Lower lobe of right lung (tissue), 2 donors: ENCODE results near the gene SOX9. TPM values are rescaled to one million over a fixed set of nuclear protein-coding genes. Genes with fewer than 3 reads are reported as not detected.

Experiments used
- ATAC-seq, 2 donors: fragments of 200-7000 bp; cut with Tn5 transposase; one replicate each; pipeline ENCODE4 v1.9.1; 2020 to 2022; ENCODE audit warnings: mild to moderate bottlenecking in 2 of 2, moderate library complexity in 2 of 2
- DNase-seq: peaks from one replicate; pipeline ENCODE4 v3.0.0-alpha.2; 2020
- H3K27ac ChIP-seq: fragments of 200-600 bp; one replicate; pipeline ENCODE4 v1.8.0; 2022
- H3K27me3 ChIP-seq: fragments of 200-600 bp; one replicate; pipeline ENCODE4 v1.8.0; 2022; ENCODE audit warnings: low read depth
- H3K36me3 ChIP-seq: fragments of 200-600 bp; one replicate; pipeline ENCODE4 v1.8.0; 2022; ENCODE audit warnings: mild to moderate bottlenecking
- H3K4me1 ChIP-seq: fragments of 200-600 bp; one replicate; pipeline ENCODE4 v1.8.0; 2022
- H3K4me3 ChIP-seq: fragments of 200-600 bp; one replicate; pipeline ENCODE4 v1.8.0; 2022; ENCODE audit warnings: mild to moderate bottlenecking
- H3K9me3 ChIP-seq: fragments of 200-600 bp; one replicate; pipeline ENCODE4 v1.8.0; 2022
- intact Hi-C: fragments of 100-400 bp; cut with DNase I; formaldehyde crosslinking; loops from one replicate; pipeline ENCODE4 v1.11.0; 2022
- total RNA-seq: library from RNA; stranded (reverse); fragmentation: NEBNext Ultra II Directional; extraction: Animal tissue kit (Norgen Biotek cat#: 25700); gene quantifications from one replicate; pipeline ENCODE4 v1.2.1, GENCODE V29; 2021
- TF ChIP-seq, protein P1 (sequence below): fragments of 200-600 bp; IDR thresholded peaks from one replicate; pipeline ENCODE4 v1.8.0; 2022; ENCODE audit warnings: antibody characterized with exemption, mild to moderate bottlenecking
- donor health status: DM: no; HTN: yes; CAD: no; lungs with severe emphysema.

SOX9 gene
- total RNA-seq, 1 donor from 2014 or later: 4.3 TPM

DNA sequence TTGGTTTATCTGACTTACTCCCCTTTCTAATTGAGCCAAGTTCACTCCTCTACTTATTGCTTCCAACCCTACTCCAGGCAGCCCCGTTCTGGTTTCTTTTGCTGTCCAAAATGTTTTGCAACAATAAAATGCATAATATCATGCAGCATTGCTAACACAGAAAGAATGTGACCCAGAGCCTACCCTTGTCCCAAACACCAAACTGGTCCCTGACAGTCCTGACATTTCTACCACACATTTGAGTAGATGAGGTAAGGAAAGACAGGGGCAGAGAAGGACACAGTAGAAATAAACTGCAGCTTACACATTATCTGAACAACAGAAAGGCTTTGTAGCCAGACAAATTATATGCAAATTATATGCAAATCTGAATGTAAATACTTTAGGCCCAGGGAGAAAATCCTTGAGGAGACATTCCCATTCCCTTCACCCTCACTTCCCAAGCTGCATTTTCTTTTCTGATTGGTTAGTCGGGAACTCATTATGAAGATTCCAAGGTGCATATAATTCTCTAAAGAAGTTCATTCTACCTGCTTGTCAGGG lies 31.6 kb downstream of the SOX9 start:
- Histone ChIP-seq H3K27ac (peak overlapping the region; percentile 42), H3K9me3 (no peaks in the 10 kb centered on the region), H3K4me3 (no peak overlapping the region), H3K27me3 (no peaks in the 10 kb centered on the region), H3K4me1 (peaks cover 12% of the 10 kb centered on the region), H3K36me3 (no peaks in the 10 kb centered on the region)
- TF ChIP-seq, protein P1, sequence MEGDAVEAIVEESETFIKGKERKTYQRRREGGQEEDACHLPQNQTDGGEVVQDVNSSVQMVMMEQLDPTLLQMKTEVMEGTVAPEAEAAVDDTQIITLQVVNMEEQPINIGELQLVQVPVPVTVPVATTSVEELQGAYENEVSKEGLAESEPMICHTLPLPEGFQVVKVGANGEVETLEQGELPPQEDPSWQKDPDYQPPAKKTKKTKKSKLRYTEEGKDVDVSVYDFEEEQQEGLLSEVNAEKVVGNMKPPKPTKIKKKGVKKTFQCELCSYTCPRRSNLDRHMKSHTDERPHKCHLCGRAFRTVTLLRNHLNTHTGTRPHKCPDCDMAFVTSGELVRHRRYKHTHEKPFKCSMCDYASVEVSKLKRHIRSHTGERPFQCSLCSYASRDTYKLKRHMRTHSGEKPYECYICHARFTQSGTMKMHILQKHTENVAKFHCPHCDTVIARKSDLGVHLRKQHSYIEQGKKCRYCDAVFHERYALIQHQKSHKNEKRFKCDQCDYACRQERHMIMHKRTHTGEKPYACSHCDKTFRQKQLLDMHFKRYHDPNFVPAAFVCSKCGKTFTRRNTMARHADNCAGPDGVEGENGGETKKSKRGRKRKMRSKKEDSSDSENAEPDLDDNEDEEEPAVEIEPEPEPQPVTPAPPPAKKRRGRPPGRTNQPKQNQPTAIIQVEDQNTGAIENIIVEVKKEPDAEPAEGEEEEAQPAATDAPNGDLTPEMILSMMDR: no peak
- intact Hi-C loops: no loop called here
- ATAC-seq: peak; percentile 43 to 46
- no peak for DNase-seq

DNA sequence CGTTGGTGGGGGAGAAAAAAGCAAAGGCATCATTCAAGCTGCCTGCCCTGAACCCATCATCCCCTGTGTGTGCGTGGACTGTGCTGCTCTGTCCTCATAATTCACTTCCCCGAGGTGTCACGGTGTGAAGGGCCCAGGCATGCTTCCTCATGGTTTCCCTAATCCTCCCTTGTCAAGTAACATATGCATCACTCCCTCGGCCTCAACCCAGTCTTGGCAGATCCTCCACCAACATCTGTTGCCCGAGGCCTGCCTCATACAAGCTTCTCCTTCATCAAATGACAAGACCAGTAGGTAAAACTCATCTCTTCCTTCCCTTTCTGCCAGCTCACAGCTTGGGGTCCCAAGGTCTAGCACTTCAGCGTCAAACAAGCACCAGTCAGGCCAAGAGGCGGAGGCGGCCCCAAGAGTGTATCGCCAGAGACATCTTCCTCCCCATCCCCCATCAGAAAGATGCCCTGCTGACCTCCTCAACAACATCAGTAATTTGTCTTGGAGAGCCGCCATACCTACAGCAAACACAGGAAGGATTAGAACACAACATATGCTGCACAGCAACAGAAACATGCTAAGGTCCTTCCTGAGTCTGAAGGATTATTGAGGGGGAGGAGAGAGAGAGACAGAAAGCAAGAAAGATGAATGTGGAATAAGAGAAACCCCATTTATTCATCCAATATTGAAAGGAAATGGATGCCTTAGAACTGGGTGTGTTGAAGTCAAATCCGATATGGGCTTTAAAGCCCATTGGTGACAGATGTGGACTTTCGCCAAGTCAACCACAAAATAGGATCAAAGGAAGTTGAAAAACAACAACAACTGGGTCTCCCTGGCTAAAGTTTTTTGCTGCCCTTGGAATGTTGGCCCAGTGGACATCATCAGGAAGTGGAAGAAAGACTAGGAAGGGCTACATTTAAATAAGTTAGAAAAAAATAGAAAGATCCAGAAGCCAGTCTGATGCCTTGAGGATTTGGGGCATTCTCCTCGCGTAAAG lies 38.4 kb downstream of the SOX9 start:
- no peaks in the 10 kb centered on the region for H3K36me3 ChIP-seq
- intact Hi-C loops: no loop called here
- no peaks in the 10 kb centered on the region for H3K4me1 ChIP-seq
- H3K27ac ChIP-seq: no peak overlapping the region
- no peaks in the 10 kb centered on the region for H3K9me3 ChIP-seq
- H3K27me3 ChIP-seq: no peaks in the 10 kb centered on the region
- peak; percentile 39 to 79 for ATAC-seq
- H3K4me3 ChIP-seq: no peak overlapping the region
- TF ChIP-seq, protein P1: no peak
- no peak for DNase-seq

DNA sequence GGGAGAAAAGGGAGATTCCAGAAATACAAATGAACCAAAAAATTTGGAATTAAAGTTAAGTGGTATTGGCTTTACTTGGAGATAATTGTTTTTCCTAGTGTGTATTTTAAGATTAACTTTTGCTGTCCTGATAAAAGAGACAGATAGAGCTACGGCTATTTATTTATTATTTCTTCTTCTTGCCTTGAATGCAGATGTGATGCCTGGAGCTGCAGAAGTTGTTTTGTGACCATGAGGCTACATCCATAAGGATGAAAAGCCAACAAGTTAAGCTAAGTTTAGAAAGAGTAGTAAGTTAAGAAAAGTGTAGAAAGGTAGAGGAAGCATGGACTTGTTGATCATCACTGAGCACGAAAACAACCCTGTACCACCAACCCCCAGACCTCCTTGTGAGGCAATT lies 41.7 kb downstream of the SOX9 start:
- intact Hi-C loops: no loop called here
- Histone ChIP-seq H3K27ac (no peak overlapping the region), H3K4me1 (no peaks in the 10 kb centered on the region), H3K9me3 (no peaks in the 10 kb centered on the region), H3K27me3 (no peaks in the 10 kb centered on the region), H3K36me3 (no peaks in the 10 kb centered on the region), H3K4me3 (no peak overlapping the region)
- no peak for ATAC-seq
- TF ChIP-seq, protein P1: no peak
- no peak for DNase-seq

DNA sequence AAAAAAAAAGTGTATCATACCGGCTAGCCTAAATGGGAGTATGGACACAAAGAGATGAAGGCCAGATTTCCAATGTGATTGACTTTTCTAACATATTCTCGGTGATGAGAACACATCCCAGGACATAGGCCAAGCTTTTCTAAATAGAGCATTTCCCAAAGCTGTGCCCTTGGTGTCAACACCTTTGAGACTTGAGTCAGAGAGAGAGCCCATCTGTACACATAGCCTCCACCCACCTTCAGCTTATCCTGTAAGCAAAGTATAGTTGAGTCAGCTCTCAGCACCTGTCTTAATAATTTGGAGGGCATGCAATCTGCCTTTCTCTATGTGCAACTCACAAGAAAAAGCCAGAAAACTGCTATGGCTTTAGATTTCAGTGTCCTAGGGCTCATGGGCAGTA lies 42.7 kb downstream of the SOX9 start:
- Histone ChIP-seq H3K36me3 (no peaks in the 10 kb centered on the region), H3K4me1 (no peaks in the 10 kb centered on the region), H3K27me3 (no peaks in the 10 kb centered on the region), H3K27ac (no peak overlapping the region), H3K9me3 (no peaks in the 10 kb centered on the region), H3K4me3 (no peak overlapping the region)
- intact Hi-C loops: no loop called here
- DNase-seq (no peak), ATAC-seq (no peak)
- TF ChIP-seq, protein P1: no peak

DNA sequence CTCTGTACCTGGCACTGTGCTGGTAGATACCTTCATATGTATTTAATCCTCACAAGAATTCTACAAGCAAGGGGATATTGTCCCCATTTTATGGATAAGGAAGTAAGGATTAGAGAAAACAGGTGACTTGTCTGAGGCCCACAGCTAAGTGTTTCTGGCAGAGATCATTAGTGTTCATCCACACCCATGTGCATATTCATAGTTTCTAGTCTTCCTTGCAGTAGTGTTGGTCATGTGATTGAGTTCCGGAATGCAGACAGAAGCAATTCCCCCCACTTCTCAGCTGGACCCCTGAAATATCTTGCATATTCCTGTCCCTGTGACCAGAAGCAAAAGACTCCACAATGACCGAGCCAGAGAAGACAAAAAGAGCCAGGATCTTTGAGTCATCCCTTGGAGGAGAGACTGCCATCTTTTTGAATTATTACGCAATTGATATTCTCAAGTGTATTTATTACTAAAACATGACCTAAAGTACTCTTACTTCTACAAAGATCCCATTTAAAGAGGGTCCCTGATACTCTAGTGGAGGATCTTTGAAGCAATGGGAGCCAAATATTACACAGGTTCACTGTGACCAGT lies 43.4 kb downstream of the SOX9 start:
- H3K9me3 ChIP-seq: no peaks in the 10 kb centered on the region
- ATAC-seq (no peak), DNase-seq (no peak)
- H3K4me3 ChIP-seq: no peak overlapping the region
- no peaks in the 10 kb centered on the region for H3K27me3 ChIP-seq
- H3K27ac ChIP-seq: no peak overlapping the region
- H3K36me3 ChIP-seq: no peaks in the 10 kb centered on the region
- TF ChIP-seq, protein P1: no peak
- intact Hi-C loops: no loop called here
- no peaks in the 10 kb centered on the region for H3K4me1 ChIP-seq
